ENCODE measurements around the gene TMEM30B.

Gene TMEM30B

GRCh38 chr14:61264651-61265050 lies 16.5 kb downstream of the TMEM30B start:
- no peak overlapping the region for H3K27ac ChIP-seq (replicated peaks)
- H3K4me3 ChIP-seq (replicated peaks; ENCODE audit: insufficient read depth, low read length), result no peak overlapping the region
- TF ChIP-seq REST (IDR thresholded peaks at IDR 0.05; ENCODE audit: insufficient replicate concordance, low read depth), result no peak
- TF ChIP-seq, protein P1, sequence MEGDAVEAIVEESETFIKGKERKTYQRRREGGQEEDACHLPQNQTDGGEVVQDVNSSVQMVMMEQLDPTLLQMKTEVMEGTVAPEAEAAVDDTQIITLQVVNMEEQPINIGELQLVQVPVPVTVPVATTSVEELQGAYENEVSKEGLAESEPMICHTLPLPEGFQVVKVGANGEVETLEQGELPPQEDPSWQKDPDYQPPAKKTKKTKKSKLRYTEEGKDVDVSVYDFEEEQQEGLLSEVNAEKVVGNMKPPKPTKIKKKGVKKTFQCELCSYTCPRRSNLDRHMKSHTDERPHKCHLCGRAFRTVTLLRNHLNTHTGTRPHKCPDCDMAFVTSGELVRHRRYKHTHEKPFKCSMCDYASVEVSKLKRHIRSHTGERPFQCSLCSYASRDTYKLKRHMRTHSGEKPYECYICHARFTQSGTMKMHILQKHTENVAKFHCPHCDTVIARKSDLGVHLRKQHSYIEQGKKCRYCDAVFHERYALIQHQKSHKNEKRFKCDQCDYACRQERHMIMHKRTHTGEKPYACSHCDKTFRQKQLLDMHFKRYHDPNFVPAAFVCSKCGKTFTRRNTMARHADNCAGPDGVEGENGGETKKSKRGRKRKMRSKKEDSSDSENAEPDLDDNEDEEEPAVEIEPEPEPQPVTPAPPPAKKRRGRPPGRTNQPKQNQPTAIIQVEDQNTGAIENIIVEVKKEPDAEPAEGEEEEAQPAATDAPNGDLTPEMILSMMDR (IDR thresholded peaks at IDR 0.05; ENCODE audit: insufficient read depth, low read length), result no peak
- no peak for TF ChIP-seq GABPA (IDR thresholded peaks at IDR 0.05; ENCODE audit: low read depth)
- no peak for TF ChIP-seq POLR2AphosphoS5 (IDR thresholded peaks at IDR 0.05; ENCODE audit: low read depth)
- TF ChIP-seq SPI1 (IDR thresholded peaks at IDR 0.05; ENCODE audit: borderline replicate concordance, low read depth), result no peak
- H3K27me3 ChIP-seq (ENCODE audit: insufficient read depth, poor library complexity, severe bottlenecking), result peaks cover 16% of the 10 kb centered on the region
- no peak for DNase-seq (ENCODE audit: low read depth in 1 of 2, low spot score in 1 of 2)

DNA sequence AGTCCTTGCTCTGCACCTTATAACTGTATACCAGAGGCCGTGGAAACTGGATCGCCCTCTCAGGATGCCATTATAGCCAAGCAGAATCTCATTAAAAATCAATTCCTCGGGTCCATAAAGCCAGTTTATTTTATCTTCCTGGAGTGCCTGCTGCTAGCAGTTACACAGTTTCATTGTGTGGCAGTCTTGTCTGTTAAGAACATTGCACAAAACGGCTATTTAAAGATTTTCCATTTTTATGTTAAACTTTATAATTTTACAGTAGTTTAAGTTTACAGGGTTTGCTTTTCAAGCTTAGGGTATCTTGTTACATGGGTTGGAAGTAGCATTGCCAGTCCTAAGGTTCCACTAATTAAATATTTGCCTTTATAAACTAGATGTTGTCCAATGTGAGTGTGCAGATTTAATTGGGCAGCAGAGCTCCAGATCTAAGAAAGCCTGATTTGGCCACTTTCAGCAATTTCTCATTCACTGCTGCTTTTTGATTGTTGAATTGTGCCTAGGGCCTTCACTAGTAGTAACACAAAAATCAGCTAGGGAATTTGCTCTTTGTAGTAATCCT lies 17.0 kb downstream of the TMEM30B start:
- Histone ChIP-seq H3K4me3 (replicated peaks; ENCODE audit: insufficient read depth, low read length) (no peak overlapping the region), H3K27me3 (ENCODE audit: insufficient read depth, poor library complexity, severe bottlenecking) (peaks cover 20% of the 10 kb centered on the region), H3K27ac (replicated peaks) (no peak overlapping the region)
- TF ChIP-seq, protein P1 (IDR thresholded peaks at IDR 0.05; ENCODE audit: insufficient read depth, low read length), result no peak
- no peak for TF ChIP-seq GABPA (IDR thresholded peaks at IDR 0.05; ENCODE audit: low read depth)
- TF ChIP-seq REST (IDR thresholded peaks at IDR 0.05; ENCODE audit: insufficient replicate concordance, low read depth), result no peak
- TF ChIP-seq SPI1 (IDR thresholded peaks at IDR 0.05; ENCODE audit: borderline replicate concordance, low read depth), result no peak
- TF ChIP-seq POLR2AphosphoS5 (IDR thresholded peaks at IDR 0.05; ENCODE audit: low read depth), result no peak
- DNase-seq (ENCODE audit: low read depth in 1 of 2, low spot score in 1 of 2), result no peak

DNA sequence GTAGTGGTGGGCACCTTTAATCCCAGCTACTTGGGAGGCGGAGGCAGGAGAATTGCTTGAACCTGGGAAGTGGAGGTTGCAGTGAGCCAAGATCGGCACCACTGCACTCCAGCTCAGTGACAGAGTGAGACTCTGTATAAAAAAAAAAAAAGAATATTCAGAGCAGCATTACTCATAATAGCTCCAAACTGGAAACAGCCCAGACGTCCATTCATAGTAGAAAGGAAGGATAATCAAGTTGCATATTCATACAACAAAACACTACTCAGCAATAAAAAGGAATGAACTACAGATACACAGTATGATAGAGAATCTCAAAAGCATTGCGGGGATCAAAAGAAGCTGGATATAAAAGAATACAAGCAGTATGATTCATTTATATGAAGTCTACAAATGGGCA lies 19.1 kb downstream of the TMEM30B start:
- no peak for TF ChIP-seq POLR2AphosphoS5 (IDR thresholded peaks at IDR 0.05; ENCODE audit: low read depth)
- TF ChIP-seq REST (IDR thresholded peaks at IDR 0.05; ENCODE audit: insufficient replicate concordance, low read depth), result no peak
- TF ChIP-seq, protein P1 (IDR thresholded peaks at IDR 0.05; ENCODE audit: insufficient read depth, low read length), result no peak
- no peak for TF ChIP-seq GABPA (IDR thresholded peaks at IDR 0.05; ENCODE audit: low read depth)
- TF ChIP-seq SPI1 (IDR thresholded peaks at IDR 0.05; ENCODE audit: borderline replicate concordance, low read depth), result no peak
- H3K27ac ChIP-seq (replicated peaks), result no peak overlapping the region
- H3K27me3 ChIP-seq (ENCODE audit: insufficient read depth, poor library complexity, severe bottlenecking), result peaks cover 19% of the 10 kb centered on the region
- no peak overlapping the region for H3K4me3 ChIP-seq (replicated peaks; ENCODE audit: insufficient read depth, low read length)
- no peak for DNase-seq (ENCODE audit: low read depth in 1 of 2, low spot score in 1 of 2)
